ENCODE data around the gene PUSL1.

DNA sequence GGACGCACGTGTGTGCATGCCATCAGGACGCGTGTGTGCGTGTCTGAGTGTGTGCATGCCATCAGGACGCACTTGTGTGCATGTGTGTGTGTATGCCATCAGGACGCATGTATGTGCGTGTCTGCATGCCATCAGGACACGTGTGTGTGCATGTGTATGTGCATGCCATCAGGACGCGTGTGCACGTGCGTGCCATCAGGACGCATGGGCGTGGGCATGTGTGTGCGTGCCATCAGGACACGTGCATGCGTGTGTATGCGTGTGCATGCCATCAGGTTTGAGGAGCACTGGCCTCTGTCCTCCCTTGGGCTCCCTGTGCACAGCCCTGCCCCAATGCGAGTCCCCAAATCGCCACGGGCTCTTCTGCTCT lies 49.3 kb upstream of the PUSL1 start:
- no peak for TF ChIP-seq POLR2A (IDR thresholded peaks at IDR 0.05)
- TF ChIP-seq, protein P1, sequence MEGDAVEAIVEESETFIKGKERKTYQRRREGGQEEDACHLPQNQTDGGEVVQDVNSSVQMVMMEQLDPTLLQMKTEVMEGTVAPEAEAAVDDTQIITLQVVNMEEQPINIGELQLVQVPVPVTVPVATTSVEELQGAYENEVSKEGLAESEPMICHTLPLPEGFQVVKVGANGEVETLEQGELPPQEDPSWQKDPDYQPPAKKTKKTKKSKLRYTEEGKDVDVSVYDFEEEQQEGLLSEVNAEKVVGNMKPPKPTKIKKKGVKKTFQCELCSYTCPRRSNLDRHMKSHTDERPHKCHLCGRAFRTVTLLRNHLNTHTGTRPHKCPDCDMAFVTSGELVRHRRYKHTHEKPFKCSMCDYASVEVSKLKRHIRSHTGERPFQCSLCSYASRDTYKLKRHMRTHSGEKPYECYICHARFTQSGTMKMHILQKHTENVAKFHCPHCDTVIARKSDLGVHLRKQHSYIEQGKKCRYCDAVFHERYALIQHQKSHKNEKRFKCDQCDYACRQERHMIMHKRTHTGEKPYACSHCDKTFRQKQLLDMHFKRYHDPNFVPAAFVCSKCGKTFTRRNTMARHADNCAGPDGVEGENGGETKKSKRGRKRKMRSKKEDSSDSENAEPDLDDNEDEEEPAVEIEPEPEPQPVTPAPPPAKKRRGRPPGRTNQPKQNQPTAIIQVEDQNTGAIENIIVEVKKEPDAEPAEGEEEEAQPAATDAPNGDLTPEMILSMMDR (IDR thresholded peaks at IDR 0.05) = no peak
